ENCODE data around the gene DLK1. TPM values are rescaled to one million over a fixed set of nuclear protein-coding genes. Genes with fewer than 3 reads are reported as not detected.

The DLK1 gene
- total RNA-seq, 6 experiments from 2014 or later, result 1.7 to 13.4 (median 3.8) TPM; not detected in 3

GRCh38 chr14:100786131-100786530 is 59.4 kb downstream of the DLK1 start:
- Histone ChIP-seq H3K27ac (no peak overlapping the region), H3K27me3 (no peaks in the 10 kb centered on the region), H3K36me3 (no peaks in the 10 kb centered on the region), H3K4me3 (no peak overlapping the region), H3K4me1 (no peaks in the 10 kb centered on the region), H3K9me3 (no peaks in the 10 kb centered on the region)
- TF ChIP-seq CTCF (IDR thresholded peaks at IDR 0.05), result no peak
- TF ChIP-seq POLR2A (IDR thresholded peaks at IDR 0.05), result no peak
- DNase-seq, result no peak
- intact Hi-C loops (cut with DNase I), result no loop called here
- ATAC-seq, result no peak
- 70% methylated on average over 4 of the region's 11 CpGs for WGBS (ENCODE audit: insufficient coverage, low coverage, low lambda C conversion rate, missing lambda C conversion rate)

GRCh38 chr14:100786576-100787219 is 60.0 kb downstream of the DLK1 start:
- Histone ChIP-seq H3K4me3 (no peak overlapping the region), H3K9me3 (no peaks in the 10 kb centered on the region), H3K36me3 (no peaks in the 10 kb centered on the region), H3K27ac (no peak overlapping the region), H3K4me1 (no peaks in the 10 kb centered on the region), H3K27me3 (no peaks in the 10 kb centered on the region)
- DNase-seq (no peak), ATAC-seq (no peak)
- TF ChIP-seq POLR2A (IDR thresholded peaks at IDR 0.05), result no peak
- TF ChIP-seq CTCF (IDR thresholded peaks at IDR 0.05), result no peak
- 80% methylated on average over 11 of the region's 11 CpGs for WGBS (ENCODE audit: insufficient coverage, low coverage, low lambda C conversion rate, missing lambda C conversion rate)
- intact Hi-C loops (cut with DNase I), result no loop called here

GRCh38 chr14:100787659-100788058 is 61.0 kb downstream of the DLK1 start:
- TF ChIP-seq CTCF (IDR thresholded peaks at IDR 0.05), result no peak
- no peak for TF ChIP-seq POLR2A (IDR thresholded peaks at IDR 0.05)
- no peak overlapping the region for H3K27ac ChIP-seq
- no peaks in the 10 kb centered on the region for H3K36me3 ChIP-seq
- H3K9me3 ChIP-seq, result no peaks in the 10 kb centered on the region
- no peaks in the 10 kb centered on the region for H3K4me1 ChIP-seq
- no peak overlapping the region for H3K4me3 ChIP-seq
- intact Hi-C loops (cut with DNase I), result no loop called here
- ATAC-seq, result no peak
- no peak for DNase-seq
- WGBS (ENCODE audit: insufficient coverage, low coverage, low lambda C conversion rate, missing lambda C conversion rate), result 92% methylated on average over 8 of the region's 14 CpGs
- H3K27me3 ChIP-seq, result no peaks in the 10 kb centered on the region

Other genes starting within 250 kb of the DLK1 start
- under 1 TPM; 0.12 to 0.61 (median 0.34) TPM for gene BEGAIN, start 139.5 kb upstream of the DLK1 start, total RNA-seq
- 10 to 100 TPM in 5 of 6 experiments, 1 to 10 TPM in 1; 5.7 to 43.7 (median 23.9) TPM for gene MEG3, start 99.2 kb downstream of the DLK1 start, total RNA-seq
- under 1 TPM in 1 of 6 experiments, not detected in 5; 0.04 TPM for gene RTL1, start 176.8 kb downstream of the DLK1 start, total RNA-seq